ENCODE data around the gene ZNF23. TPM values are rescaled to one million over a fixed set of nuclear protein-coding genes. Genes with fewer than 3 reads are reported as not detected.
A peak's percentile ranks its signal among the peaks of the same experiment; 100 is the strongest.
"Not testable (repeated sequence)": the region's sequence is repeated elsewhere in the genome, so short reads cannot be mapped to it uniquely, and the experiment has no call there.

The ZNF23 gene
- 1 to 10 TPM; 6.0 to 7.3 TPM for total RNA-seq

GRCh38 chr16:71461686-71462648 is at the start of gene ZNF23:
Gene ZNF23 (minus strand): TSS chr16:71462247. CDS start chr16:71456796, 5,451 bp downstream.
- peak within 1 kb of the TSS; percentile 89 for H3K4me3 Mint-ChIP-seq
- peaks cover 24% of the 10 kb centered on the region for H3K4me1 Mint-ChIP-seq
- ChIA-PET POLR2A (interaction anchor here (0.7 to 3.0 kb wide), 5 partner anchors 10 to 28 kb away, joined by 3 to 26 read pairs (median 3); no protein-coding TSS in a partner anchor), CTCF (interaction anchor here (1.1 to 1.6 kb wide), 4 partner anchors 23 to 149 kb away, joined by 3 to 10 read pairs (median 3); no protein-coding TSS in a partner anchor)
- H3K27me3 Mint-ChIP-seq, result no peaks in the 10 kb centered on the region
- H3K27ac Mint-ChIP-seq, result peak within 1 kb of the TSS; percentile 67
- H3K36me3 Mint-ChIP-seq (ENCODE audit: low read depth), result peaks cover 2% of the 10 kb centered on the region
- DNase-seq, result peak; percentile 81
- H3K9me3 Mint-ChIP-seq, result no peaks in the 10 kb centered on the region

- CTCF ChIA-PET, result no interaction called here
- Mint-ChIP-seq H3K9me3 (no peaks in the 10 kb centered on the region), H3K4me3 (no peak overlapping the region), H3K27ac (no peak overlapping the region), H3K27me3 (peaks cover 15% of the 10 kb centered on the region), H3K36me3 (ENCODE audit: low read depth) (no peaks in the 10 kb centered on the region), H3K4me1 (no peaks in the 10 kb centered on the region)
- POLR2A ChIA-PET, result no interaction called here
- DNase-seq, result no peak
Observed at GRCh38 chr16:71507061-71507460, 45.0 kb upstream of the ZNF23 start.

GRCh38 chr16:71504901-71505300 is 42.9 kb upstream of the ZNF23 start:
- H3K9me3 Mint-ChIP-seq, result no peaks in the 10 kb centered on the region
- no peak overlapping the region for H3K27ac Mint-ChIP-seq
- CTCF ChIA-PET, result no interaction called here
- no peaks in the 10 kb centered on the region for H3K4me1 Mint-ChIP-seq
- H3K36me3 Mint-ChIP-seq (ENCODE audit: low read depth), result no peaks in the 10 kb centered on the region
- POLR2A ChIA-PET, result no interaction called here
- DNase-seq, result no peak
- peaks cover 15% of the 10 kb centered on the region for H3K27me3 Mint-ChIP-seq
- H3K4me3 Mint-ChIP-seq, result no peak overlapping the region

GRCh38 chr16:71504051-71504450 is 42.0 kb upstream of the ZNF23 start:
- H3K4me1 Mint-ChIP-seq; H3K27ac Mint-ChIP-seq; POLR2A ChIA-PET; DNase-seq; H3K9me3 Mint-ChIP-seq; CTCF ChIA-PET; H3K4me3 Mint-ChIP-seq; H3K36me3 Mint-ChIP-seq (ENCODE audit: low read depth): not testable (repeated sequence)
- peaks cover 11% of the 10 kb centered on the region for H3K27me3 Mint-ChIP-seq

- no peaks in the 10 kb centered on the region for H3K9me3 Mint-ChIP-seq
- H3K27ac Mint-ChIP-seq, result no peak overlapping the region
- no peak for DNase-seq
- H3K4me1 Mint-ChIP-seq, result no peaks in the 10 kb centered on the region
- ChIA-PET CTCF (interaction anchor here (2.1 to 4.5 kb wide), 2 partner anchors 90 to 109 kb away, joined by 7 to 72 read pairs; no protein-coding TSS in a partner anchor), POLR2A (no interaction called here)
- H3K4me3 Mint-ChIP-seq, result no peak overlapping the region
- no peaks in the 10 kb centered on the region for H3K36me3 Mint-ChIP-seq (ENCODE audit: low read depth)
- H3K27me3 Mint-ChIP-seq, result peaks cover 3% of the 10 kb centered on the region
Observed at GRCh38 chr16:71501547-71501946, 39.5 kb upstream of the ZNF23 start.

GRCh38 chr16:71500964-71501363 is 38.9 kb upstream of the ZNF23 start:
- no peaks in the 10 kb centered on the region for H3K36me3 Mint-ChIP-seq (ENCODE audit: low read depth)
- H3K4me1 Mint-ChIP-seq, result no peaks in the 10 kb centered on the region
- no peak overlapping the region for H3K27ac Mint-ChIP-seq
- CTCF ChIA-PET, result interaction anchor here (2.1 to 4.5 kb wide), 3 partner anchors 13 to 110 kb away, joined by 7 to 72 read pairs (median 15); partner anchors contain the start of gene ZNF19
- H3K9me3 Mint-ChIP-seq, result no peaks in the 10 kb centered on the region
- POLR2A ChIA-PET, result no interaction called here
- no peak for DNase-seq
- peaks cover 3% of the 10 kb centered on the region for H3K27me3 Mint-ChIP-seq
- H3K4me3 Mint-ChIP-seq, result no peak overlapping the region

GRCh38 chr16:71499775-71500364 is 37.8 kb upstream of the ZNF23 start:
- H3K9me3 Mint-ChIP-seq, result no peaks in the 10 kb centered on the region
- peak; percentile 51 for DNase-seq
- H3K27ac Mint-ChIP-seq, result no peak overlapping the region
- no peaks in the 10 kb centered on the region for H3K36me3 Mint-ChIP-seq (ENCODE audit: low read depth)
- no peak overlapping the region for H3K4me3 Mint-ChIP-seq
- CTCF ChIA-PET, result interaction anchor here (0.5 to 4.5 kb wide), 17 partner anchors 8 to 188 kb away, joined by 3 to 72 read pairs (median 3); partner anchors contain the start of gene ZNF19
- POLR2A ChIA-PET, result no interaction called here
- H3K27me3 Mint-ChIP-seq, result peaks cover 3% of the 10 kb centered on the region
- H3K4me1 Mint-ChIP-seq, result no peaks in the 10 kb centered on the region

GRCh38 chr16:71498031-71498430 is 36.0 kb upstream of the ZNF23 start:
- H3K27me3 Mint-ChIP-seq, result peaks cover 3% of the 10 kb centered on the region
- CTCF ChIA-PET, result interaction anchor here (0.6 to 4.5 kb wide), 4 partner anchors 36 to 111 kb away, joined by 3 to 72 read pairs (median 4); partner anchors contain the start of gene ZNF23
- no peaks in the 10 kb centered on the region for H3K9me3 Mint-ChIP-seq
- no peak for DNase-seq
- no peak overlapping the region for H3K27ac Mint-ChIP-seq
- no peaks in the 10 kb centered on the region for H3K4me1 Mint-ChIP-seq
- H3K4me3 Mint-ChIP-seq, result no peak overlapping the region
- POLR2A ChIA-PET, result no interaction called here
- no peaks in the 10 kb centered on the region for H3K36me3 Mint-ChIP-seq (ENCODE audit: low read depth)

- H3K4me1 Mint-ChIP-seq, result peaks cover 1% of the 10 kb centered on the region
- DNase-seq, result no peak
- H3K36me3 Mint-ChIP-seq (ENCODE audit: low read depth), result no peaks in the 10 kb centered on the region
- ChIA-PET CTCF (interaction anchor here (0.7 to 1.1 kb wide), 2 partner anchors 31 to 118 kb away, joined by 3 read pairs; partner anchors contain the start of gene ZNF23), POLR2A (no interaction called here)
- H3K27ac Mint-ChIP-seq, result no peak overlapping the region
- H3K9me3 Mint-ChIP-seq, result no peaks in the 10 kb centered on the region
- H3K27me3 Mint-ChIP-seq, result peaks cover 6% of the 10 kb centered on the region
- H3K4me3 Mint-ChIP-seq, result no peak overlapping the region
Observed at GRCh38 chr16:71493213-71493612, 31.2 kb upstream of the ZNF23 start.

GRCh38 chr16:71492786-71493185 is 30.7 kb upstream of the ZNF23 start:
- Mint-ChIP-seq H3K27me3 (peaks cover 6% of the 10 kb centered on the region), H3K4me3 (no peak overlapping the region), H3K36me3 (ENCODE audit: low read depth) (no peaks in the 10 kb centered on the region), H3K4me1 (peaks cover 1% of the 10 kb centered on the region), H3K9me3 (no peaks in the 10 kb centered on the region), H3K27ac (no peak overlapping the region)
- CTCF ChIA-PET, result interaction anchor here (0.7 kb wide), 1 partner anchor 30 kb away, joined by 3 read pairs; the partner anchor contains the start of gene ZNF23
- DNase-seq, result no peak
- POLR2A ChIA-PET, result no interaction called here

GRCh38 chr16:71491054-71491453 is 29.0 kb upstream of the ZNF23 start:
- Mint-ChIP-seq H3K4me1 (peaks cover 1% of the 10 kb centered on the region), H3K9me3 (no peaks in the 10 kb centered on the region)
- CTCF ChIA-PET, result interaction anchor here (0.6 to 1.0 kb wide), 2 partner anchors 9 to 111 kb away, joined by 3 to 4 read pairs; no protein-coding TSS in a partner anchor

GRCh38 chr16:71490361-71490760 is 28.3 kb upstream of the ZNF23 start:
- Mint-ChIP-seq H3K9me3 (no peaks in the 10 kb centered on the region), H3K4me1 (peaks cover 4% of the 10 kb centered on the region), H3K27ac (no peak overlapping the region), H3K27me3 (peaks cover 4% of the 10 kb centered on the region), H3K4me3 (no peak overlapping the region), H3K36me3 (ENCODE audit: low read depth) (no peaks in the 10 kb centered on the region)
- no peak for DNase-seq
- CTCF ChIA-PET, result interaction anchor here (1.9 to 3.9 kb wide), 2 partner anchors 9 to 11 kb away, joined by 5 to 15 read pairs; no protein-coding TSS in a partner anchor
- POLR2A ChIA-PET, result interaction anchor here (1.0 kb wide), 1 partner anchor 29 kb away, joined by 5 read pairs; the partner anchor contains the start of gene ZNF23

More at GRCh38 chr16:71491054-71491453, 29.0 kb upstream of the ZNF23 start:
- H3K4me3 Mint-ChIP-seq, result no peak overlapping the region
- H3K27ac Mint-ChIP-seq, result no peak overlapping the region
- H3K27me3 Mint-ChIP-seq, result peaks cover 4% of the 10 kb centered on the region
- POLR2A ChIA-PET, result no interaction called here
- H3K36me3 Mint-ChIP-seq (ENCODE audit: low read depth), result no peaks in the 10 kb centered on the region
- DNase-seq, result no peak

GRCh38 chr16:71489122-71489521 is 27.1 kb upstream of the ZNF23 start, which contains the start of gene ZNF19:
Gene ZNF19 (minus strand): TSS chr16:71489324. CDS start chr16:71482114, 7,210 bp downstream.
- Mint-ChIP-seq H3K36me3 (ENCODE audit: low read depth) (no peaks in the 10 kb centered on the region), H3K4me1 (peaks cover 11% of the 10 kb centered on the region), H3K27me3 (peaks cover 4% of the 10 kb centered on the region), H3K9me3 (no peaks in the 10 kb centered on the region), H3K4me3 (no peak within 1 kb of the TSS), H3K27ac (no peak within 1 kb of the TSS)
- CTCF ChIA-PET, result interaction anchor here (1.9 to 3.9 kb wide), 2 partner anchors 10 to 11 kb away, joined by 5 to 15 read pairs; no protein-coding TSS in a partner anchor
- DNase-seq, result no peak
- POLR2A ChIA-PET, result no interaction called here

All from activated CD4-positive, alpha-beta memory T cell treated with anti-CD3 and anti-CD28 coated beads, Interleukin-2, amount 10 ng/mL, durations not matched to agents 7 days and 5 days (primary cell).